ENCODE measurements around the gene ZDHHC13.

DNA sequence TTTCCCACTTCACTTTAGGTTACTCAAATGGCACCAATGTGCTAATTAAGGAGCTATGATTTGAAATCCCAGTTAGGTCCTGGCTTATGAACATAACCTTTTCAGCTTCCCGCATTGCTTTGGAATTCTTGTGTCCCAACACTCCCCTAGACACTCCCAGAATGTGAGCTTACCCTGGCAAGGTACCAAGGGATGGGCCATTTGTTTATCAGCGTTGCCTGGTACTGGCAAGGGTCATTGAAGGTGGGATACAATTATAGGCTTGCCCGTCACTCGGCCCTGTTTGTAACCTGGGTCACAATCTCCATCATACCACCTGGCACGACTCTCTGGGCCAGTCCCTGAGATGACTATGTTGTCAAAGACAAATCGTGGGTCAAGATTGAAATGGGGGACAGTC lies 79.5 kb downstream of the ZDHHC13 start:
- TF ChIP-seq, protein P1, sequence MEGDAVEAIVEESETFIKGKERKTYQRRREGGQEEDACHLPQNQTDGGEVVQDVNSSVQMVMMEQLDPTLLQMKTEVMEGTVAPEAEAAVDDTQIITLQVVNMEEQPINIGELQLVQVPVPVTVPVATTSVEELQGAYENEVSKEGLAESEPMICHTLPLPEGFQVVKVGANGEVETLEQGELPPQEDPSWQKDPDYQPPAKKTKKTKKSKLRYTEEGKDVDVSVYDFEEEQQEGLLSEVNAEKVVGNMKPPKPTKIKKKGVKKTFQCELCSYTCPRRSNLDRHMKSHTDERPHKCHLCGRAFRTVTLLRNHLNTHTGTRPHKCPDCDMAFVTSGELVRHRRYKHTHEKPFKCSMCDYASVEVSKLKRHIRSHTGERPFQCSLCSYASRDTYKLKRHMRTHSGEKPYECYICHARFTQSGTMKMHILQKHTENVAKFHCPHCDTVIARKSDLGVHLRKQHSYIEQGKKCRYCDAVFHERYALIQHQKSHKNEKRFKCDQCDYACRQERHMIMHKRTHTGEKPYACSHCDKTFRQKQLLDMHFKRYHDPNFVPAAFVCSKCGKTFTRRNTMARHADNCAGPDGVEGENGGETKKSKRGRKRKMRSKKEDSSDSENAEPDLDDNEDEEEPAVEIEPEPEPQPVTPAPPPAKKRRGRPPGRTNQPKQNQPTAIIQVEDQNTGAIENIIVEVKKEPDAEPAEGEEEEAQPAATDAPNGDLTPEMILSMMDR (IDR thresholded peaks at IDR 0.05 in 2 of 3, conservative IDR thresholded peaks at IDR 0.05 in 1 of 3; ENCODE audit: borderline replicate concordance in 1 of 3, insufficient read depth in 1 of 3, low read depth in 2 of 3, low read length in 2 of 3): no peak
- TF ChIP-seq POLR2A (IDR thresholded peaks at IDR 0.05; ENCODE audit: borderline replicate concordance, extremely low read depth, insufficient read depth, insufficient read length) (no peak), POLR2AphosphoS5 (IDR thresholded peaks at IDR 0.05; ENCODE audit: low read depth, low read length) (no peak), SP1 (IDR thresholded peaks at IDR 0.05; ENCODE audit: low read depth) (no peak), CEBPB (IDR thresholded peaks at IDR 0.05; ENCODE audit: low read depth) (no peak)

All from HCT116 (cell line).